Loucy (cell line): ENCODE results near the gene IFNGR1.
"Not testable (repeated sequence)": the region's sequence is repeated elsewhere in the genome, so short reads cannot be mapped to it uniquely, and the experiment has no call there.

Experiments used
- H2AFZ ChIP-seq: fragments of 200-600 bp; sonication (generic); 2 replicates; pipeline ENCODE4 v1.6.0; 2016; ENCODE audit warnings: antibody characterized with exemption, mild to moderate bottlenecking, low read length, moderate library complexity
- H3F3A ChIP-seq: fragments of 200-600 bp; 2 replicates; pipeline ENCODE4 v1.6.0; 2016; ENCODE audit warnings: antibody characterized with exemption, low read depth, mild to moderate bottlenecking
- H3K27me3 ChIP-seq: fragments of 200-600 bp; sonication (generic); 2 replicates; pipeline ENCODE4 v1.6.1; 2014; ENCODE audit warnings: low read length, mild to moderate bottlenecking; ENCODE audit not compliant: insufficient read depth, poor library complexity, severe bottlenecking
- H3K36me3 ChIP-seq: fragments of 200-600 bp; sonication (generic); 2 replicates; pipeline ENCODE4 v1.6.1; 2016; ENCODE audit warnings: low read length; ENCODE audit not compliant: insufficient read depth
- H3K4me1 ChIP-seq: fragments of 200-600 bp; sonication (generic); 2 replicates; pipeline ENCODE4 v1.5.1; 2014; ENCODE audit warnings: low read length, mild to moderate bottlenecking; ENCODE audit not compliant: insufficient read depth, poor library complexity, severe bottlenecking
- H3K4me2 ChIP-seq: fragments of 200-600 bp; sonication (generic); 2 replicates; pipeline ENCODE4 v1.6.0; 2014; ENCODE audit warnings: antibody characterized with exemption, low read length, low read depth, mild to moderate bottlenecking; ENCODE audit not compliant: poor library complexity, severe bottlenecking
- H3K4me3 ChIP-seq: fragments of 200-600 bp; sonication (generic); 2 replicates; pipeline ENCODE4 v1.5.1; 2014; ENCODE audit warnings: low read length, mild to moderate bottlenecking, mixed read lengths; ENCODE audit not compliant: poor library complexity, severe bottlenecking
- H3K79me2 ChIP-seq: fragments of 200-600 bp; sonication (generic); 2 replicates; pipeline ENCODE4 v1.6.1; 2014; ENCODE audit warnings: low read length; ENCODE audit not compliant: insufficient read depth
- H3K9ac ChIP-seq: fragments of 200-600 bp; sonication (generic); 2 replicates; pipeline ENCODE4 v1.6.0; 2014; ENCODE audit warnings: mild to moderate bottlenecking, low read depth, low read length, moderate library complexity; ENCODE audit not compliant: poor library complexity, severe bottlenecking
- H3K9me2 ChIP-seq: fragments of 200-600 bp; sonication (generic); replicated peaks from 2 replicates; pipeline ENCODE4 v1.6.1; 2016; ENCODE audit warnings: low read depth, low read length, mixed read lengths
- H3K9me3 ChIP-seq: fragments of 200-600 bp; sonication (generic); 2 replicates; pipeline ENCODE4 v1.6.1; 2014; ENCODE audit warnings: mild to moderate bottlenecking, antibody characterized with exemption, low read length, low read depth; ENCODE audit not compliant: insufficient read depth
- H4K20me1 ChIP-seq: fragments of 200-600 bp; sonication (generic); 2 replicates; pipeline ENCODE4 v1.6.0; 2014; ENCODE audit warnings: antibody characterized with exemption, low read length, mild to moderate bottlenecking; ENCODE audit not compliant: insufficient read depth, poor library complexity, severe bottlenecking
- CTCF ChIP-seq: fragments of 200-600 bp; sonication (generic); conservative IDR thresholded peaks from 2 replicates; pipeline ENCODE4 v1.5.1; 2014; ENCODE audit warnings: mild to moderate bottlenecking, antibody characterized with exemption, low read length
- EZH2phosphoT487 ChIP-seq: fragments of 200-600 bp; IDR thresholded peaks from 2 replicates; pipeline ENCODE4 v1.6.1; 2018; ENCODE audit warnings: antibody characterized with exemption, mild to moderate bottlenecking, moderate library complexity, borderline replicate concordance

The IFNGR1 gene

GRCh38 chr6:137258170-137258569, 39.0 kb upstream of the IFNGR1 start:
- no peaks in the 10 kb centered on the region for H3K79me2 ChIP-seq
- TF ChIP-seq EZH2phosphoT487 (no peak), CTCF (no peak)
- no peaks in the 10 kb centered on the region for H3F3A ChIP-seq

GRCh38 chr6:137256350-137257103, 37.3 kb upstream of the IFNGR1 start:
- Histone ChIP-seq H3K4me3 (no peak overlapping the region), H3K4me1 (no peaks in the 10 kb centered on the region), H3K9me3 (no peaks in the 10 kb centered on the region), H3K27me3 (no peaks in the 10 kb centered on the region), H2AFZ (no peak overlapping the region), H3K79me2 (no peaks in the 10 kb centered on the region), H3K9me2 (no peaks in the 10 kb centered on the region), H3K9ac (no peak overlapping the region), H3F3A (no peaks in the 10 kb centered on the region), H3K36me3 (no peaks in the 10 kb centered on the region), H4K20me1 (no peaks in the 10 kb centered on the region), H3K4me2 (no peak overlapping the region)
- TF ChIP-seq CTCF, result no peak
- no peak for TF ChIP-seq EZH2phosphoT487

More at GRCh38 chr6:137258170-137258569, 39.0 kb upstream of the IFNGR1 start:
- H4K20me1 ChIP-seq, result no peaks in the 10 kb centered on the region
- H3K9me3 ChIP-seq, result no peaks in the 10 kb centered on the region
- H3K4me2 ChIP-seq, result no peak overlapping the region
- H3K9ac ChIP-seq, result no peak overlapping the region
- no peaks in the 10 kb centered on the region for H3K4me1 ChIP-seq
- no peak overlapping the region for H3K4me3 ChIP-seq
- no peaks in the 10 kb centered on the region for H3K36me3 ChIP-seq
- no peaks in the 10 kb centered on the region for H3K27me3 ChIP-seq
- H3K9me2 ChIP-seq, result no peaks in the 10 kb centered on the region
- H2AFZ ChIP-seq, result no peak overlapping the region

- Histone ChIP-seq H3K36me3 (no peaks in the 10 kb centered on the region), H4K20me1 (no peaks in the 10 kb centered on the region), H3K79me2 (no peaks in the 10 kb centered on the region), H3K4me1 (no peaks in the 10 kb centered on the region), H3K4me3 (no peak overlapping the region), H3K9me2 (no peaks in the 10 kb centered on the region), H3K27me3 (no peaks in the 10 kb centered on the region), H3K9ac (no peak overlapping the region), H3F3A (no peaks in the 10 kb centered on the region), H2AFZ (no peak overlapping the region), H3K9me3 (no peaks in the 10 kb centered on the region), H3K4me2 (no peak overlapping the region)
- TF ChIP-seq CTCF (no peak), EZH2phosphoT487 (no peak)
Observed at GRCh38 chr6:137254966-137255365, 35.8 kb upstream of the IFNGR1 start.

- H3K27me3 ChIP-seq, H3K79me2 ChIP-seq, H3K4me1 ChIP-seq, H3K36me3 ChIP-seq, H3K9me3 ChIP-seq, H3K9me2 ChIP-seq, H2AFZ ChIP-seq, H4K20me1 ChIP-seq, H3K9ac ChIP-seq, H3F3A ChIP-seq, H3K4me2 ChIP-seq, H3K4me3 ChIP-seq: not testable (repeated sequence)
Observed at GRCh38 chr6:137254430-137254829, 35.2 kb upstream of the IFNGR1 start.
